ENCODE results near the gene NDUFS3. TPM values are rescaled to one million over a fixed set of nuclear protein-coding genes. Genes with fewer than 3 reads are reported as not detected.
"Not testable (repeated sequence)": the region's sequence is repeated elsewhere in the genome, so short reads cannot be mapped to it uniquely, and the experiment has no call there.

The NDUFS3 gene
- total RNA-seq, 4 donors from 2014 or later = 38.7 to 75.6 (median 53.2) TPM

DNA sequence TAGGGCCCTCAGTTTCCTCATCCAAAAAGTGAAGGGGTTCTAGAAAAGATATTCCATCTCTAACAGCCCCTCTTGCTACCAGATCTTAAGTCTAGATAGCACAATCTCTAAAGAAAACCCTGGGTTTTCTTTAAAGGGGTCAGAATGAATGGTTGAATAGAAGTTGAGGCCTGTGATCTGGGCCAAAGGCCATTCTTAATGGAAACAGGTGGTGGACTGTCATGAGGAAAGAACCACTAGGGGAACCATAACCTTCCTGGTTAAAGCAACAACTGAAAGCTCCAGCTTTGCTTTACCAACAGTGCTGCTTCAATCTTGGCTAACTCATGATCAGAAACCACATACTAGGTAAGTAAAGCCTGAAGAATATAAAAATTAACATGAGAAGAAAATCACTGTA is 27.8 kb upstream of the NDUFS3 start:
- H3K27me3 ChIP-seq = no peaks in the 10 kb centered on the region
- no peaks in the 10 kb centered on the region for H3K9me3 ChIP-seq
- H3K27ac ChIP-seq = peak overlapping the region in 3 of 4 donors; percentile 40 to 93 (median 91)
- no peak for ATAC-seq
- TF ChIP-seq POLR2AphosphoS5 (IDR thresholded peaks at IDR 0.05) = no peak
- TF ChIP-seq, protein P1, sequence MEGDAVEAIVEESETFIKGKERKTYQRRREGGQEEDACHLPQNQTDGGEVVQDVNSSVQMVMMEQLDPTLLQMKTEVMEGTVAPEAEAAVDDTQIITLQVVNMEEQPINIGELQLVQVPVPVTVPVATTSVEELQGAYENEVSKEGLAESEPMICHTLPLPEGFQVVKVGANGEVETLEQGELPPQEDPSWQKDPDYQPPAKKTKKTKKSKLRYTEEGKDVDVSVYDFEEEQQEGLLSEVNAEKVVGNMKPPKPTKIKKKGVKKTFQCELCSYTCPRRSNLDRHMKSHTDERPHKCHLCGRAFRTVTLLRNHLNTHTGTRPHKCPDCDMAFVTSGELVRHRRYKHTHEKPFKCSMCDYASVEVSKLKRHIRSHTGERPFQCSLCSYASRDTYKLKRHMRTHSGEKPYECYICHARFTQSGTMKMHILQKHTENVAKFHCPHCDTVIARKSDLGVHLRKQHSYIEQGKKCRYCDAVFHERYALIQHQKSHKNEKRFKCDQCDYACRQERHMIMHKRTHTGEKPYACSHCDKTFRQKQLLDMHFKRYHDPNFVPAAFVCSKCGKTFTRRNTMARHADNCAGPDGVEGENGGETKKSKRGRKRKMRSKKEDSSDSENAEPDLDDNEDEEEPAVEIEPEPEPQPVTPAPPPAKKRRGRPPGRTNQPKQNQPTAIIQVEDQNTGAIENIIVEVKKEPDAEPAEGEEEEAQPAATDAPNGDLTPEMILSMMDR (IDR thresholded peaks at IDR 0.05) = peak in 3 of 4 experiments; percentile 4 to 11 (median 9)
- no peaks in the 10 kb centered on the region for H3K36me3 ChIP-seq
- H3K4me3 ChIP-seq = peak overlapping the region in 1 of 2 donors; percentile 99
- H3K4me1 ChIP-seq = peaks cover 2 to 68% (median 18%) of the 10 kb centered on the region in 3 donors

DNA sequence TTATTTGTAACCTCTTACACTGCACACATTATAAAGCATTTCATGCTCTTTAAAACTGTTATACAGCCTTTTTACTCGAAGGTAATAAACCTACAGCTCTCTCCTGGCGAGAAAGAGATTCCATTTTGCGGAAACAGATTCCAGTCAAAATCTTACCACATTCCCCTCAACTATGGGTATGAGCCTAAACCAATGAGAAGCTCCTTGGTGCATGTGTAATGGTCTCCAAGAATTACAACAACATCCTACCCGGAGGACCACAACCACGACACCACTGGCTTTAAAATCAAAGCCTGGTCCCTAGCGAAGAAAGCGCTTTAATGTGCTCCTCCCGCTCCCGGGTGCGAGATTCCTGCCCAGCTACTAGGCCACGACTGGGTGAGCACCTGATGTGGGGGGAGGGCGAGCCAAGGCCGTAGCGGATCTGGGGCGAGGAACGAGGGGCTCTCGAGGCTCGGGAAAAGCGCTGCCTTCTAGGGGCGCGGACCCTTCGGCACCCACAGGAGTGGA is 26.8 kb upstream of the NDUFS3 start:
- WGBS, 2 donors (ENCODE audit: low coverage in 1 of 2) = 0 to 5% methylated on average over 1 to 4 of the region's 22 CpGs
- H3K27ac ChIP-seq = peak overlapping the region; percentile 47 to 93 (median 92)
- H3K4me3 ChIP-seq = peak overlapping the region; percentile 60 to 99
- H3K36me3 ChIP-seq = no peaks in the 10 kb centered on the region
- ATAC-seq = peak; percentile 1
- no peaks in the 10 kb centered on the region for H3K27me3 ChIP-seq
- peaks cover 2 to 60% (median 16%) of the 10 kb centered on the region in 3 donors for H3K4me1 ChIP-seq
- TF ChIP-seq EP300 (IDR thresholded peaks at IDR 0.05) = no peak
- TF ChIP-seq, protein P1 (IDR thresholded peaks at IDR 0.05) = no peak
- TF ChIP-seq POLR2AphosphoS5 (IDR thresholded peaks at IDR 0.05) = no peak
- no peak for TF ChIP-seq POLR2A (IDR thresholded peaks at IDR 0.05)
- H3K9me3 ChIP-seq = no peaks in the 10 kb centered on the region

DNA sequence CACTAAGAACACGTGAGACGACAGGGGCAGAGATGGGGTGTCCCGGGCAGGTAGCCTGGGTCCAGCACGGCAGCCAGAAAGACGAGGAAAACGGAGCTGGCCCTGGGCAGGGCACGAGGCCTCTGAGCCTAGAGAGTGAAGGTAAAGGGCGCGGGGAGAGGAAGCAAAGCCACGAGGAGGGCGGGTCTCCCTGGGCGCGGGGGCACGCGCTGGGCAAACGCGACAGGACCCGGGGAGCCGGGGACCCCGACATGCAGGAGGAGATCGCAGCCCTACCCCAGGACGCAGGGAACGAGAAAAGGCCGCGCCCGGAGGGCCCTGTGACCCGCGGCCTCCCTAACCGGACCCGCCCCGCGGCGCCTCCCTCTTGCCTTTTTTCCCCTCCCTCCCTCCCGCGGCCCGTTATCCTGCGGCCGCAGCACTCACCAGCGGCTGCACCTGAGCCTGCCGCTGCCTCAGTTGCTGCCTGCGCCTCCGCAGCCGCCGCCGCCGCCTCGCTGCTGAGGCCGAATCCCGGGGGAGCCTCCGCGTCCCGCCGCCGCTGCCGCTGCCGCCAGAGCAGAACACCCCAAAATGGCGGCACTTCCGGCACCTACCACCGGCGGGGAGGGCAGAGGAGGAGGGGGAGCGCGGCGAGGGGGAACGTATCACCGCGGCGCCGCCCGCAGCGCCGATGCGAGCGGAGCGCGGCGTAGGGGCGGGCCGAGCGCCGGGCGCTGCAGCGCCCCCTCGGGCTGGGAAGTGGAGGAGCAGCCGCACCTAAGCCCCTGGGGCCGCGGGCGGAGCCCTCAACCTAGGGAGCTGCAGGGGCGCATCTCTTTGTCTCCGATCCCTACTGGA is 26.1 kb upstream of the NDUFS3 start, which contains the start of gene CELF1:
Gene CELF1 (minus strand): TSS at position 567 of the 840 bp plus-strand sequence. CDS start 53,609 bp downstream, outside the sequence.
- Histone ChIP-seq H3K36me3 (no peaks in the 10 kb centered on the region), H3K9me3 (no peaks in the 10 kb centered on the region), H3K27me3 (no peaks in the 10 kb centered on the region), H3K27ac (peak within 1 kb of the TSS; percentile 47 to 93 (median 92)), H3K4me3 (peak within 1 kb of the TSS; percentile 60 to 99), H3K4me1 (peaks cover 2 to 53% (median 12%) of the 10 kb centered on the region in 3 donors)
- TF ChIP-seq POLR2AphosphoS5 (IDR thresholded peaks at IDR 0.05) (peak; percentile 84), EP300 (IDR thresholded peaks at IDR 0.05) (no peak), POLR2A (IDR thresholded peaks at IDR 0.05) (peak; percentile 59 to 75)
- TF ChIP-seq, protein P1 (IDR thresholded peaks at IDR 0.05) = peak; percentile 82 to 99 (median 94)
- ATAC-seq = peak; percentile 98
- 0% methylated on average over 9 of the region's 89 CpGs; no CpG with 5 or more reads in 1 of the 2 donors for whole genome bisulfite sequencing, 2 donors (ENCODE audit: low coverage in 1 of 2)

DNA sequence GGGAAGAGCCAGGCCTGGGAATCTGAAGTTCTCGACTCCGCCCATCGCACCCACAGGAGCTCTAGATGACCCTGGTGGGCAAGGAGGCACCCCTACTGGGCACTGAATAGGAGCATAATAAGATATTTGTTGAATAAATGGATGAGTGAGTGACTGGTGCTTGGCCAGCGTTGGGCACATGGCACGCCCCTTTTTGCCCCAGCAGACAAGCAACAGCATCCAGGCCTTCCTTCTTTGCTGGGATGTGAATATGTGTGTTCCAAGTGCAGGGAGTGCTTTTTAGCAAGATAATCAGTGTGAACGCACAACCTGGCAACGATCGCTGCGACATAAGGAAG is 25.5 kb upstream of the NDUFS3 start:
- TF ChIP-seq, protein P1 (IDR thresholded peaks at IDR 0.05) = no peak
- TF ChIP-seq EP300 (IDR thresholded peaks at IDR 0.05) (no peak), POLR2AphosphoS5 (IDR thresholded peaks at IDR 0.05) (no peak), POLR2A (IDR thresholded peaks at IDR 0.05) (no peak)
- H3K4me3 ChIP-seq = peak overlapping the region; percentile 22 to 99
- no peaks in the 10 kb centered on the region for H3K27me3 ChIP-seq
- ATAC-seq = peak; percentile 35
- no peaks in the 10 kb centered on the region for H3K36me3 ChIP-seq
- H3K9me3 ChIP-seq = no peaks in the 10 kb centered on the region
- WGBS, 2 donors (ENCODE audit: low coverage in 1 of 2) = 15 to 23% methylated on average over 5 to 6 of the region's 9 CpGs
- H3K4me1 ChIP-seq = peaks cover 2 to 47% (median 12%) of the 10 kb centered on the region in 3 donors
- peak overlapping the region in 3 of 4 donors; percentile 91 to 93 (median 92) for H3K27ac ChIP-seq

DNA sequence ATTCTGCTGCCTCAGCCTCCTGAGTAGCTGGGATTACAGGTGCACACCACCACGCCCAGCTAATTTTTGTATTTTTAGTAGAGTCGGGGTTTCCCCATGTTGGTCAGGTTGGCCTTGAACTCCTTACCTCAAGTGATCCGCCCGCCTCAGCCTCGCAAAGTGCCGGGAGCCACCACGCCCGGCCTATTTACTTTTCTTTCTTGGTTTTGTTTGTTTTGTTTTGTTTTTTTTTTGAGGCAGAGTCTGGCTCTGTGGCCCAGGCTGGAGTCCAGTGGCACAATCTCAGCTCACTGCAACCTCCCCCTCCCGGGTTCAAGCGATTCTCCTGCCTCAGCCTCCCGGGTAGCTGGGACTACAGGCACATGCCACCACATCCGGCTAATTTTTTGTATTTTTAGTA is 21.9 kb upstream of the NDUFS3 start:
- not testable (repeated sequence) for H3K4me3 ChIP-seq, H3K36me3 ChIP-seq, H3K27ac ChIP-seq, H3K27me3 ChIP-seq, ATAC-seq, H3K9me3 ChIP-seq
- 95 to 98% methylated on average over 7 to 11 of the region's 12 CpGs for WGBS, 2 donors (ENCODE audit: low coverage in 1 of 2)
- peaks cover 0 to 11% (median 0%) of the 10 kb centered on the region in 3 donors for H3K4me1 ChIP-seq
